GM12874 (cell line): Measurements from ENCODE around the gene MSLN.

Experiments
- TF ChIP-seq, protein P1 (sequence below): IDR thresholded peaks from 2 replicates; pipeline ENCODE4 v1.5.1; 2011; ENCODE audit warnings: low read depth, mild to moderate bottlenecking, control low read depth, low read length, moderate library complexity; ENCODE audit not compliant: insufficient read depth

The MSLN gene

DNA sequence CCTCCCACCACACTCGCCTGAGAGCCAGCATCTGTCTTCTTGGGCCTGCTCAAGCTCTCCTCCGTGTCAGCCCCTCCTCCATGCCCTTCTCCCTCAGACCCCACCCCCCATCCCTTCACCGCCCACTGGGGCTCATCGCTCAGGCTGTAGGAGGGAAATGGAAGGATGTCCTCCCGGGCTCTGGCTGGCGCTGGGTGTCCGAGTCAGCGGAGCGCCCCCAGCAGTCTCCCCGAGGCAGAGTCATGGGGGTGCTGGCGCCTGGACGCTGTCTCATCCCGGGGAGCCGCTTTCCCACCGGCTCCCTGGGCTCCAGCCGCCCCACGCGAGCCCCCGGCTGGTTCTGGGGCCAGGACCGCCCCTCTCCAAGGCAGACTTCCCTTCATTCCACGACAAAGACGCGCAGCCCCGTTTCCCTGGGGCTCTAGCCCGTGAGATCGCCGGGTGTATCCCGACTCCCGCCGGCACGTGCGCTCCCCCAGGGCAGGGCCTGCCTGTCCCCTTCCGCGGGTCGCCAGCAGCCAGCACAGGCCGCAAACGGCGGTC is 40.0 kb upstream of the MSLN start:
- TF ChIP-seq, protein P1, sequence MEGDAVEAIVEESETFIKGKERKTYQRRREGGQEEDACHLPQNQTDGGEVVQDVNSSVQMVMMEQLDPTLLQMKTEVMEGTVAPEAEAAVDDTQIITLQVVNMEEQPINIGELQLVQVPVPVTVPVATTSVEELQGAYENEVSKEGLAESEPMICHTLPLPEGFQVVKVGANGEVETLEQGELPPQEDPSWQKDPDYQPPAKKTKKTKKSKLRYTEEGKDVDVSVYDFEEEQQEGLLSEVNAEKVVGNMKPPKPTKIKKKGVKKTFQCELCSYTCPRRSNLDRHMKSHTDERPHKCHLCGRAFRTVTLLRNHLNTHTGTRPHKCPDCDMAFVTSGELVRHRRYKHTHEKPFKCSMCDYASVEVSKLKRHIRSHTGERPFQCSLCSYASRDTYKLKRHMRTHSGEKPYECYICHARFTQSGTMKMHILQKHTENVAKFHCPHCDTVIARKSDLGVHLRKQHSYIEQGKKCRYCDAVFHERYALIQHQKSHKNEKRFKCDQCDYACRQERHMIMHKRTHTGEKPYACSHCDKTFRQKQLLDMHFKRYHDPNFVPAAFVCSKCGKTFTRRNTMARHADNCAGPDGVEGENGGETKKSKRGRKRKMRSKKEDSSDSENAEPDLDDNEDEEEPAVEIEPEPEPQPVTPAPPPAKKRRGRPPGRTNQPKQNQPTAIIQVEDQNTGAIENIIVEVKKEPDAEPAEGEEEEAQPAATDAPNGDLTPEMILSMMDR, result peak; percentile 47

DNA sequence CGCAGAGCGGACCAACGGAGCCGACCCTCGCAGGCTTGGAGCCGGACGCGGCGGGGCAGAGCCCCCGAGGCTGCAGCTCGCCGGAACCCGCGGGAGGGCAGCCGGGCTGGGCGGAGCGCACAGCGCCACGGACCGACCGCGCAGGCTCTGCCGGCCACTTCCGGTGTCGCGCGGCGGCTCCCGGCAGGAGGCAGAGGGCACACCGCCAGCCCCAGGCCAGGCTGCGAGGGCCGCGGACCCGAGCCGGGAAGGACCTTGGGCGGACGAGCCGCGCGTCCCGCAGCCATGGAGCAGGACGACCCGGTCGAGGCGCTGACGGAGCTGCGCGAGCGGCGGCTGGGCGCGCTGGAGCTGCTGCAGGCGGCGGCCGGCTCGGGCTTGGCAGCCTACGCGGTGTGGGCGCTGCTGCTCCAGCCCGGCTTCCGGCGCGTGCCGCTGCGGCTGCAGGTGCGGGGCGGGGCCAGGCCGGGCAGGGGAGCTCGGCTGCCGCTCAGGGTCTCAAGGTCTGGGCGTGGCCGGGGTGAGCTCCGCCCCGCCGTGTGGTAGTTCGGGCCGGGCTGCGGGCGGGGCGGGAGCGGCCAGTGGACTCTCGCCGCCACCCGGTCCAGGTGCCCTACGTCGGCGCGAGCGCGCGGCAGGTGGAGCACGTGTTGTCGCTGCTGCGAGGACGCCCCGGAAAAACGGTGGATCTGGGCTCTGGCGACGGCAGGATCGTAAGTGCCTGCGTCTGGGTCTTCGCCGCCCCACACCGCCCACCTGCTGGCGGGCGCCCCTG is 39.4 kb upstream of the MSLN start, which contains the start of gene ANTKMT:
Gene ANTKMT (plus strand): TSS at position 157 of the 775 bp plus-strand sequence. CDS start 129 bp downstream, at position 286.
- TF ChIP-seq, protein P1, result no peak

DNA sequence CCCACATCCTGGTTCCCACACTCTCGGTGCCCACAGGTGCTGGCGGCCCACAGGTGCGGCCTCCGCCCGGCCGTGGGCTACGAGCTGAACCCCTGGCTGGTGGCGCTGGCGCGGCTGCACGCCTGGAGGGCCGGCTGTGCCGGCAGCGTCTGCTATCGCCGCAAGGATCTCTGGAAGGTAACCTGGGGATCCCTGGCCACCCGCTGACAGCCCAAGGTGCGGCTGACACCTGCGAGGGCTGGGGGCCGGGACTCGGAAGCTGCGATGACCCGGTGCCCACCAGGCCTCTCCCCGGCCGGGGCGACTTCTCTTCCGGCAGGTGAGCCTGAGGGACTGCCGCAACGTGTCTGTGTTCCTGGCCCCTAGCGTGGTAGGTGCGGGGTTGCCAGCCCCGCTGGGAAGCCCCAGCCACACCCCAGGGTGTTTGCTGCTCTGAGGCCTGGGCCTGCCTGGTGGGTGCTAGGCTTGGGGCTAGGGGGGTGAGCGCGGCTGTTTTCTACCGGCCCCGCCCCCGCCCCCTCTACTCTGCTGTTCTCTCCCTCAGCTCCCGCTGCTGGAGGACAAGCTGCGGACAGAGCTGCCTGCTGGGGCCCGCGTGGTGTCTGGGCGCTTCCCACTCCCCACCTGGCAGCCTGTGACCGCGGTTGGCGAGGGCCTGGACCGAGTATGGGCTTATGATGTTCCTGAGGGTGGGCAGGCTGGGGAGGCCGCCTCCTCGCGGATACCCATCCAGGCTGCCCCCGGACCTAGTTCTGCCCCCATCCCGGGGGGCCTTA is 38.6 kb upstream of the MSLN start:
- TF ChIP-seq, protein P1, result no peak

DNA sequence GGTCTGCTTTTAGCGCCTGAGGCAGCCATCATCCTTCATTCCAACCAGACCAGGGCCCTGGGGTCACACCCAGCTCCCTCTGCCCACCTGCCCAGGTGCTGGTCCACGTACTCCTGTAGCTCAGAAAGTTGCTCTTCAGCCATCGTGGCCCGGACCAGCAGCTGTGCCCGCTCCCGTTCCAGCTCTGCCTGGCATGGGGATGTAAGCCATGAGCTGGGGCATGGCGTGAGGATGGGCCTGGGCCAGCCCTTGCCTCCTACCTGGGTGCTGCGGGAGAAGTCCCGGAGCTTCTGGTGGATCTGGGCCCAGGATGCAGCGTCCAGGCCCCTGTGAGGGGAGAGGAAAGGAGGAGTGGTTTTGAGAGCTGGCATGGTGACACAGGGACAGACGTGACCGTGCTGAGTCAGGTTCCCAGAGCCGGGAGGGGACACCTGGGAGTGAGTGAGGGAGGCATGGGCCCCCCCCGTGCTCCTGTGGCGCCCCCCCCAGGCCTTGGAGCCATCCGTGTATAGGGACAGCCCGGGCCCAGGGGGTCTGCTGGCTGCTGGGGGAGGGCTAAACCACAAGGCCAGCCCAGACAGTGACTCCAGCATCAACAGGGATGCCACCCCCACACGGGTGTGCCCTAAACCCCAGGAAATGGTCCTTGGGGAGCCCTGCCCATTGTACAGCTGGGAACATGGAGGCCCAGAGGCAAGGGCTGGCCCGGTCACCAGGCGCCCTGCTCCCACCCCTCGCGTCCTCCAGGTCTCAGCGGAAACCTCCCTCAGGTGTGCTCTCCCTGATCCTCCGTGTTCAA is 37.5 kb upstream of the MSLN start:
- TF ChIP-seq, protein P1, result no peak

DNA sequence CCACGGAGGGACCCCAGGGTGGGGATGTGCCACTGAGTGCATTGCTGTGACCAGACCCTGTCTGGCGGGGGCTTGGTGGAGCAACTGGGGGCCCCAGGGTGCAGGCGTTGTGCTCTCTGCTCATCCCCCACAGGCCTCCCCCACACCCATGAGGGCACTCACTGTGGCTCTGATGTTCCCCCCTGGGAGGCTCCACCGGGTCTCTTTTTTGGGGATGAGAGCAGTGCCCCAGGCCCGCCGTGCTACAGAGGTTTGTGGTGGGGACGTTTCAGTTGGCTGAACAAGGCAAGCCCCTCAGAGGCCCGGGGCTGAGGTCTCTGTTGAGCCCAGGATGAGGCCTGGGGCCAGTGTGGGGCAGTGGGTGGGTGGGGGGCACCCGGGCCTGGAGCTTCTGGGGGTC is 36.8 kb upstream of the MSLN start:
- TF ChIP-seq, protein P1, result no peak

DNA sequence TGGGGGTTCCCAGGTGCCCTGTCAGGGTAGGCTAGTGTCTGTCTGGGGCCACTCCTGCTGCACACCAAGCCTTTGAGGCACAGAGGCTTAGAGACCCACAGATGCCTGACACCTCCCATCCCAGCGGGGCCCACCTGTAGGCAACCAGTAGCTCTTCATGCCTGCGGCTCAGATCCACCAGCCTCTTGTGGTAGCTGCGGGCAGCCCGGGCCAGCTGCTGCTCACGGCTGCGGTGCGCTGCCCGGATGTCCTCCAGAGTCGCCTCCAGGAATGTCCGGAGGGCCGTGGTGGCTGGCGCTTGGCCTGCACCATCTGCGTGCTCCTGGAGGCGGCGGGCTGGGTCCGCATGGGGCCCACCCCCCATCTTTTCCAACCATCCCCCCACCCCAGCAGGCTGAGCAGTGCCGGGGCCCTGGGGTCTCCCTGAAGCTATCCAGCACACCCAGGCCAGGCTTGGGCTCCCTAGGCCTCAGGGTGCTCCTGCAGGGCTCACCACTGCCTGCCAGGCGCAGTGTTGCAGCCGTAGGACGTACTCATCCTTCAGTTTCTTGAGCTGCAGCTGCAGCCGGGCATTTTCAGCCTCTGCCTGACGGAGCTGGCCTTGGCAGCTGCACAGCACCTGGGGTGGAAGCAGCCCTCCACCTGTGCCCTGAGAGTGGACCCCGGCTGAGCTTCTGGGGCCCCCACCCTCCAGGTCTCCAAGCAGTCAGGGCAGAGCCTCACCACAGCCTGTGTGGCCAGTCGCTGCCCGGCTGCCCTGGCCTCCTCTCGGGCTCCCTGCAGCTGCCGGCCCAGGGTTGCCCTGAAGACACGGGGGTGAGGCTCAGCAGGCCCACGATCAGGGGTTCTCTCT is 36.1 kb upstream of the MSLN start:
- TF ChIP-seq, protein P1, result no peak
